HG03432 (cell line): ENCODE results near the gene NUFIP1.
"Not testable (repeated sequence)": the region's sequence is repeated elsewhere in the genome, so short reads cannot be mapped to it uniquely, and the experiment has no call there.

Source experiments
- ATAC-seq: cut with Tn5 transposase; IDR thresholded peaks from one replicate; pipeline ENCODE4 v1.9.1; 2021; ENCODE audit warnings: mild to moderate bottlenecking, moderate library complexity; ENCODE audit not compliant: unreplicated experiment

NUFIP1 gene

GRCh38 chr13:44971656-44972595, 17.3 kb downstream of the NUFIP1 start:
- ATAC-seq = peak; percentile 50

GRCh38 chr13:44969551-44970484, 19.5 kb downstream of the NUFIP1 start:
- no peak for ATAC-seq

- no peak for ATAC-seq
Observed at GRCh38 chr13:44968434-44968815, 20.8 kb downstream of the NUFIP1 start.

GRCh38 chr13:44967704-44968433, 21.4 kb downstream of the NUFIP1 start:
- no peak for ATAC-seq

GRCh38 chr13:44961997-44962396, 27.3 kb downstream of the NUFIP1 start:
- no peak for ATAC-seq

GRCh38 chr13:44955406-44955805, 33.9 kb downstream of the NUFIP1 start:
- ATAC-seq = no peak

- no peak for ATAC-seq
Observed at GRCh38 chr13:44954224-44954623, 35.0 kb downstream of the NUFIP1 start.

- no peak for ATAC-seq
Observed at GRCh38 chr13:44952671-44953070, 36.6 kb downstream of the NUFIP1 start.

- no peak for ATAC-seq
Observed at GRCh38 chr13:44951184-44951583, 38.1 kb downstream of the NUFIP1 start.

GRCh38 chr13:44943411-44943810, 45.9 kb downstream of the NUFIP1 start:
- ATAC-seq = not testable (repeated sequence)

GRCh38 chr13:44938854-44939253, 50.4 kb downstream of the NUFIP1 start:
- no peak for ATAC-seq

GRCh38 chr13:44936246-44936645, 53.0 kb downstream of the NUFIP1 start:
- ATAC-seq = no peak

- ATAC-seq = no peak
Observed at GRCh38 chr13:44934724-44935123, 54.5 kb downstream of the NUFIP1 start.

- no peak for ATAC-seq
Observed at GRCh38 chr13:44932850-44933251, 56.4 kb downstream of the NUFIP1 start.

GRCh38 chr13:44932171-44932849, 57.0 kb downstream of the NUFIP1 start:
- no peak for ATAC-seq

- ATAC-seq = no peak
Observed at GRCh38 chr13:44930963-44931623, 58.2 kb downstream of the NUFIP1 start.

GRCh38 chr13:44930280-44930679, 59.0 kb downstream of the NUFIP1 start:
- ATAC-seq = no peak

- ATAC-seq = no peak
Observed at GRCh38 chr13:44929692-44930091, 59.6 kb downstream of the NUFIP1 start.

- ATAC-seq = no peak
Observed at GRCh38 chr13:44927968-44928367, 61.3 kb downstream of the NUFIP1 start.
